HG03520 (cell line): Measurements from ENCODE around the gene KCNC4.

Experiments used
- ATAC-seq: cut with Tn5 transposase; IDR thresholded peaks from one replicate; pipeline ENCODE4 v1.9.1; 2021; ENCODE audit warnings: mild to moderate bottlenecking, moderate library complexity; ENCODE audit not compliant: unreplicated experiment

Gene KCNC4

GRCh38 chr1:110211496-110212168 lies 1.5 kb downstream of the KCNC4 start:
- no peak for ATAC-seq

GRCh38 chr1:110212169-110213142 lies 2.3 kb downstream of the KCNC4 start:
- ATAC-seq: no peak

- no peak for ATAC-seq
These were observed 3.0 kb downstream of the KCNC4 start for GRCh38 chr1:110213143-110213540.

GRCh38 chr1:110214454-110215404 lies 4.6 kb downstream of the KCNC4 start:
- ATAC-seq: no peak

GRCh38 chr1:110215621-110216515 lies 5.8 kb downstream of the KCNC4 start:
- no peak for ATAC-seq

- ATAC-seq: peak; percentile 35
These were observed 6.8 kb downstream of the KCNC4 start for GRCh38 chr1:110216844-110217444.

- ATAC-seq: no peak
These were observed 8.0 kb downstream of the KCNC4 start for GRCh38 chr1:110218137-110218536.

- ATAC-seq: no peak
These were observed 8.6 kb downstream of the KCNC4 start for GRCh38 chr1:110218739-110219138.

GRCh38 chr1:110220324-110220723 lies 10.2 kb downstream of the KCNC4 start:
- no peak for ATAC-seq

- no peak for ATAC-seq
These were observed 11.0 kb downstream of the KCNC4 start for GRCh38 chr1:110221119-110221518.

- no peak for ATAC-seq
These were observed 13.0 kb downstream of the KCNC4 start for GRCh38 chr1:110223127-110223526.

GRCh38 chr1:110223581-110223980 lies 13.5 kb downstream of the KCNC4 start:
- no peak for ATAC-seq

- no peak for ATAC-seq
These were observed 14.3 kb downstream of the KCNC4 start for GRCh38 chr1:110224240-110224995.

- no peak for ATAC-seq
These were observed 15.1 kb downstream of the KCNC4 start for GRCh38 chr1:110225212-110225611.

GRCh38 chr1:110225756-110226404 lies 15.8 kb downstream of the KCNC4 start:
- ATAC-seq: no peak

GRCh38 chr1:110227774-110228173 lies 17.7 kb downstream of the KCNC4 start:
- no peak for ATAC-seq

- no peak for ATAC-seq
These were observed 18.3 kb downstream of the KCNC4 start for GRCh38 chr1:110228381-110228780.

GRCh38 chr1:110228869-110229268 lies 18.8 kb downstream of the KCNC4 start:
- no peak for ATAC-seq
